ENCODE data around the gene PRKAG1. TPM values are rescaled to one million over a fixed set of nuclear protein-coding genes. Genes with fewer than 3 reads are reported as not detected.

PRKAG1 gene
- total RNA-seq, 1 experiment from 2014 or later = 41.6 TPM

- TF ChIP-seq, protein P1, sequence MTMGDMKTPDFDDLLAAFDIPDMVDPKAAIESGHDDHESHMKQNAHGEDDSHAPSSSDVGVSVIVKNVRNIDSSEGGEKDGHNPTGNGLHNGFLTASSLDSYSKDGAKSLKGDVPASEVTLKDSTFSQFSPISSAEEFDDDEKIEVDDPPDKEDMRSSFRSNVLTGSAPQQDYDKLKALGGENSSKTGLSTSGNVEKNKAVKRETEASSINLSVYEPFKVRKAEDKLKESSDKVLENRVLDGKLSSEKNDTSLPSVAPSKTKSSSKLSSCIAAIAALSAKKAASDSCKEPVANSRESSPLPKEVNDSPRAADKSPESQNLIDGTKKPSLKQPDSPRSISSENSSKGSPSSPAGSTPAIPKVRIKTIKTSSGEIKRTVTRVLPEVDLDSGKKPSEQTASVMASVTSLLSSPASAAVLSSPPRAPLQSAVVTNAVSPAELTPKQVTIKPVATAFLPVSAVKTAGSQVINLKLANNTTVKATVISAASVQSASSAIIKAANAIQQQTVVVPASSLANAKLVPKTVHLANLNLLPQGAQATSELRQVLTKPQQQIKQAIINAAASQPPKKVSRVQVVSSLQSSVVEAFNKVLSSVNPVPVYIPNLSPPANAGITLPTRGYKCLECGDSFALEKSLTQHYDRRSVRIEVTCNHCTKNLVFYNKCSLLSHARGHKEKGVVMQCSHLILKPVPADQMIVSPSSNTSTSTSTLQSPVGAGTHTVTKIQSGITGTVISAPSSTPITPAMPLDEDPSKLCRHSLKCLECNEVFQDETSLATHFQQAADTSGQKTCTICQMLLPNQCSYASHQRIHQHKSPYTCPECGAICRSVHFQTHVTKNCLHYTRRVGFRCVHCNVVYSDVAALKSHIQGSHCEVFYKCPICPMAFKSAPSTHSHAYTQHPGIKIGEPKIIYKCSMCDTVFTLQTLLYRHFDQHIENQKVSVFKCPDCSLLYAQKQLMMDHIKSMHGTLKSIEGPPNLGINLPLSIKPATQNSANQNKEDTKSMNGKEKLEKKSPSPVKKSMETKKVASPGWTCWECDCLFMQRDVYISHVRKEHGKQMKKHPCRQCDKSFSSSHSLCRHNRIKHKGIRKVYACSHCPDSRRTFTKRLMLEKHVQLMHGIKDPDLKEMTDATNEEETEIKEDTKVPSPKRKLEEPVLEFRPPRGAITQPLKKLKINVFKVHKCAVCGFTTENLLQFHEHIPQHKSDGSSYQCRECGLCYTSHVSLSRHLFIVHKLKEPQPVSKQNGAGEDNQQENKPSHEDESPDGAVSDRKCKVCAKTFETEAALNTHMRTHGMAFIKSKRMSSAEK (CRISPR knock-in tag; IDR thresholded peaks at IDR 0.05; ENCODE audit: borderline replicate concordance) = no peak
- no peak for TF ChIP-seq GRHL2 (CRISPR knock-in tag; IDR thresholded peaks at IDR 0.05; ENCODE audit: insufficient replicate concordance, severe bottlenecking)
- TF ChIP-seq KAT7 (CRISPR knock-in tag; IDR thresholded peaks at IDR 0.05; ENCODE audit: borderline replicate concordance) = peak; percentile 38; the same call in 1 of the 2 replicates
- TF ChIP-seq CREB1 (CRISPR knock-in tag; IDR thresholded peaks at IDR 0.05) = peak; percentile 44; the same call in 1 of the 2 replicates
- TF ChIP-seq, protein P2, sequence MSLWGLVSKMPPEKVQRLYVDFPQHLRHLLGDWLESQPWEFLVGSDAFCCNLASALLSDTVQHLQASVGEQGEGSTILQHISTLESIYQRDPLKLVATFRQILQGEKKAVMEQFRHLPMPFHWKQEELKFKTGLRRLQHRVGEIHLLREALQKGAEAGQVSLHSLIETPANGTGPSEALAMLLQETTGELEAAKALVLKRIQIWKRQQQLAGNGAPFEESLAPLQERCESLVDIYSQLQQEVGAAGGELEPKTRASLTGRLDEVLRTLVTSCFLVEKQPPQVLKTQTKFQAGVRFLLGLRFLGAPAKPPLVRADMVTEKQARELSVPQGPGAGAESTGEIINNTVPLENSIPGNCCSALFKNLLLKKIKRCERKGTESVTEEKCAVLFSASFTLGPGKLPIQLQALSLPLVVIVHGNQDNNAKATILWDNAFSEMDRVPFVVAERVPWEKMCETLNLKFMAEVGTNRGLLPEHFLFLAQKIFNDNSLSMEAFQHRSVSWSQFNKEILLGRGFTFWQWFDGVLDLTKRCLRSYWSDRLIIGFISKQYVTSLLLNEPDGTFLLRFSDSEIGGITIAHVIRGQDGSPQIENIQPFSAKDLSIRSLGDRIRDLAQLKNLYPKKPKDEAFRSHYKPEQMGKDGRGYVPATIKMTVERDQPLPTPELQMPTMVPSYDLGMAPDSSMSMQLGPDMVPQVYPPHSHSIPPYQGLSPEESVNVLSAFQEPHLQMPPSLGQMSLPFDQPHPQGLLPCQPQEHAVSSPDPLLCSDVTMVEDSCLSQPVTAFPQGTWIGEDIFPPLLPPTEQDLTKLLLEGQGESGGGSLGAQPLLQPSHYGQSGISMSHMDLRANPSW (CRISPR knock-in tag; conservative IDR thresholded peaks at IDR 0.05; ENCODE audit: low read depth) = no peak
- peak; percentile 91 for TF ChIP-seq ZNF232 (CRISPR knock-in tag; IDR thresholded peaks at IDR 0.05)
- TF ChIP-seq OVOL2 (CRISPR knock-in tag; IDR thresholded peaks at IDR 0.05; ENCODE audit: borderline replicate concordance) = no peak
- TF ChIP-seq TEAD1 (CRISPR knock-in tag; IDR thresholded peaks at IDR 0.05) = peak; percentile 86; the same call in 1 of the 2 replicates
- 0 out of 2 replicates have a peak, but pooled peaks have one; percentile 24 for TF ChIP-seq E2F4 (CRISPR knock-in tag; IDR thresholded peaks at IDR 0.05; ENCODE audit: borderline replicate concordance, low read depth)
- peak; percentile 86 for TF ChIP-seq FOXP4 (CRISPR knock-in tag; IDR thresholded peaks at IDR 0.05)
- TF ChIP-seq IRF2 (CRISPR knock-in tag; IDR thresholded peaks at IDR 0.05; ENCODE audit: borderline replicate concordance, low read depth) = no peak
- no peak for TF ChIP-seq RORB (CRISPR knock-in tag; IDR thresholded peaks at IDR 0.05)
- peak; percentile 73; the same call in 1 of the 2 replicates for TF ChIP-seq ESRRA (CRISPR knock-in tag; IDR thresholded peaks at IDR 0.05; ENCODE audit: borderline replicate concordance)
- TF ChIP-seq SMAD3 (CRISPR knock-in tag; IDR thresholded peaks at IDR 0.05; ENCODE audit: borderline replicate concordance) = peak; percentile 94
- peak; percentile 81; the same call in 1 of the 2 replicates for TF ChIP-seq FOXP1 (CRISPR knock-in tag; IDR thresholded peaks at IDR 0.05; ENCODE audit: borderline replicate concordance)
- TF ChIP-seq ZNF396 (CRISPR knock-in tag; IDR thresholded peaks at IDR 0.05; ENCODE audit: borderline replicate concordance) = no peak
- peak; percentile 57; the same call in 1 of the 2 replicates for TF ChIP-seq ZNF138 (CRISPR knock-in tag; conservative IDR thresholded peaks at IDR 0.05)
- TF ChIP-seq, protein P3, sequence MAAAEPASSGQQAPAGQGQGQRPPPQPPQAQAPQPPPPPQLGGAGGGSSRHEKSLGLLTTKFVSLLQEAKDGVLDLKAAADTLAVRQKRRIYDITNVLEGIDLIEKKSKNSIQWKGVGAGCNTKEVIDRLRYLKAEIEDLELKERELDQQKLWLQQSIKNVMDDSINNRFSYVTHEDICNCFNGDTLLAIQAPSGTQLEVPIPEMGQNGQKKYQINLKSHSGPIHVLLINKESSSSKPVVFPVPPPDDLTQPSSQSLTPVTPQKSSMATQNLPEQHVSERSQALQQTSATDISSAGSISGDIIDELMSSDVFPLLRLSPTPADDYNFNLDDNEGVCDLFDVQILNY (CRISPR knock-in tag; IDR thresholded peaks at IDR 0.05) = 0 out of 2 replicates have a peak, but pooled peaks have one; percentile 35
- TF ChIP-seq TEAD4 (CRISPR knock-in tag; IDR thresholded peaks at IDR 0.05) = 0 out of 2 replicates have a peak, but pooled peaks have one; percentile 41
- 0 out of 2 replicates have a peak, but pooled peaks have one; percentile 42 for TF ChIP-seq MYBL2 (CRISPR knock-in tag; IDR thresholded peaks at IDR 0.05)
- TF ChIP-seq SMAD4 (CRISPR knock-in tag; IDR thresholded peaks at IDR 0.05) = peak; percentile 68; the same call in 1 of the 2 replicates
- 0 out of 2 replicates have a peak, but pooled peaks have one; percentile 73 for TF ChIP-seq TCF7 (CRISPR knock-in tag; IDR thresholded peaks at IDR 0.05; ENCODE audit: low read depth)
Measured at GRCh38 chr12:48998497-48999353, 19.9 kb downstream of the PRKAG1 start (continued).
